Muscle of leg (tissue), 11 donors: ENCODE measurements around the gene ZNF701. TPM values are rescaled to one million over a fixed set of nuclear protein-coding genes. Genes with fewer than 3 reads are reported as not detected.
A peak's percentile ranks its signal among the peaks of the same experiment; 100 is the strongest.
"Not testable (repeated sequence)": the region's sequence is repeated elsewhere in the genome, so short reads cannot be mapped to it uniquely, and the experiment has no call there.

ENCODE experiments used
- DNase-seq: peaks from one replicate; pipeline ENCODE4 v3.0.0; 2013
- H3K27ac ChIP-seq: one replicate; pipeline ENCODE4 v1.5.1; 2013; ENCODE audit warnings: mild to moderate bottlenecking, low read length, control low read depth
- H3K27me3 ChIP-seq: one replicate; pipeline ENCODE4 v1.6.1; 2013; ENCODE audit warnings: low read length; ENCODE audit not compliant: control insufficient read depth, insufficient read depth
- H3K36me3 ChIP-seq: one replicate; pipeline ENCODE4 v1.6.1; 2013; ENCODE audit warnings: low read length; ENCODE audit not compliant: control insufficient read depth, insufficient read depth
- H3K4me1 ChIP-seq: one replicate; pipeline ENCODE4 v1.6.1; 2013; ENCODE audit warnings: low read length; ENCODE audit not compliant: control insufficient read depth, insufficient read depth
- H3K4me3 ChIP-seq: one replicate; pipeline ENCODE4 v1.5.1; 2013; ENCODE audit warnings: low read length, control low read depth
- H3K9me3 ChIP-seq: replicated peaks from 2 replicates; pipeline ENCODE4 v1.6.1; 2013; ENCODE audit warnings: low read depth, low read length; ENCODE audit not compliant: control insufficient read depth
- WGBS: methylation state at CpG from one replicate; pipeline ENCODE4 v1.1.5; 2013; ENCODE audit warnings: missing lambda C conversion rate; ENCODE audit not compliant: insufficient coverage; 5-methylcytosine and 5-hydroxymethylcytosine counted together
- polyA plus RNA-seq, 8 donors: library from polyadenylated mRNA; unstranded; fragments of 120-200 nt; gene quantifications; one replicate each; pipeline versions ENCODE4 v1.2.1 to v1.2.3, GENCODE V29; 2013; ENCODE audit warnings: inconsistent platforms in 1 of 8, low replicate concordance in 1 of 8; ENCODE audit not compliant: insufficient read length in 8 of 8, insufficient read depth in 1 of 8
- total RNA-seq: library from RNA; stranded (reverse); fragments of 120-200 nt; gene quantifications from one replicate; pipeline ENCODE4 v1.2.4, GENCODE V29; 2013

ZNF701 gene
- total and polyA plus RNA-seq, 9 donors, result 6.4 to 12.5 (median 8.4) TPM

DNA sequence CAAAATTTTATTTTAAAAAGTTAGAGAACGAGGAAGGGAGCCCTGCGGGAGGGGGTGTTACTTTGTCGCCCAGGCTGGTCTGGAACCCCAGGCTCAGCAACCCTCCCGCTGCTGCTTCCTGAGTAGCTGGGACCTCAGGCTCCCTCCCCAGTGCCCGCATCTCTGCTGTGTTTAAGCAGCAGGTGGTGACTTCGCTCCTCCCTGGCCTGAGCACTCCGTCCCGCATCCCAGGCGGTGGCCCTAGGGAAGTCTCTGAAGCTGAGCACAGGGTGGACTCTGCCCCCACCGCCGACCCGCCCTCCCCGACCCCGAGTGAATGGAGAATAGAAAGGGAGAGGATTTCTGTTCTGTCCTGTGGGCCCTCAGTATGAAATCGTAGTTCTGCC is 30.5 kb downstream of the ZNF701 start:
- peak overlapping the region; percentile 49 for H3K27ac ChIP-seq
- no peaks in the 10 kb centered on the region for H3K9me3 ChIP-seq
- peaks cover 12% of the 10 kb centered on the region for H3K36me3 ChIP-seq
- peak overlapping the region; percentile 55 for H3K4me3 ChIP-seq
- H3K27me3 ChIP-seq, result no peaks in the 10 kb centered on the region
- DNase-seq, result no peak
- 0% methylated on average over 5 of the region's 15 CpGs for WGBS
- H3K4me1 ChIP-seq, result peaks cover 11% of the 10 kb centered on the region

DNA sequence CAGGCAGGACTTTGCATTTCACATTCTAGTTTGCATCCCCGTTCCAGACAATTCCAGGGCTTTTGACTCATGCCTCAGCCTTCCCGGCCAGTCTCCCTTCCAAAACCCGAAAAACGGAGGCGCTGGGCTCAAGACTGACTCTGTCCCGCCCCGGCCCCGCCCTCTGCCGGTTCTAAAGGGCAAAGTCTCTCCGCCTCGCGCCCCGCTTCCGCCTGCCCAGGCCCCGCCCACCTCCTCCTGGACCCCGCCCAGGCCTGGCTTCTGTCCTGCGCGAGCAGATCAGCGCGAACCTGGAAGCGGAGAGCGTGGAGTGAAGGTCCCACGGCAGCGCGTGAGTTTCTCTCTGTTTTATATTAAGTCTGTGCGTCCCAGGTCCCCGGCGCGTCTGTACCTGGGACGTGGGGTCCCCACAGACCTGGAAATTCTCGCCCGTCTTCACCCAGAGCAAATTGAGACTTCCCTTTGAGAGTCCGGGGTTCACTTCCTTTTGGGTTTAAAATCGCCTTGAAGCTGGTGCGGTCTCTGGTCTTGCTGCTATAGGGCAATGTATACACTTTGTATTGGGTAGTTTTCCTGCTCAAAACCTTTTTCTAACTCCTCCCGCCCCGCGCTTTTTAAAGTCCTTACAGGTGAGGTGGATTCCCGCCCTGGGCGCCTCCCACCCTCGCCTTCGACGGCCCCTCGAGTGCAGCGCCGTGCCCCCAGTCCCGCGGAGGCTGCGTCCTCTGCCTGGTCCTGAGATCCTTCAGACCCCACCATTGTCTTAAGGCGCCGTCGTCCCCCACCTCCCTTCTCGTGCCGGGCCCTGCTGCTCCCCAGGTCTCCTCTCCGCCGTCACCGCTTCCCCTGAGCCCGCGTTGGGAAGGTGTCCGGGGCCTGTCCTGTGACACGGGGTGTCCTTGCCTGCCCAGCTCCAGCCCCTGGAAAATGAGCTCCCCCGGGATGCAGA is 31.2 kb downstream of the ZNF701 start:
- Histone ChIP-seq H3K4me1 (peaks cover 11% of the 10 kb centered on the region), H3K27me3 (no peaks in the 10 kb centered on the region), H3K27ac (peak overlapping the region; percentile 49), H3K9me3 (no peaks in the 10 kb centered on the region), H3K36me3 (peaks cover 12% of the 10 kb centered on the region), H3K4me3 (peak overlapping the region; percentile 55)
- DNase-seq, result peak; percentile 94
- under 1% methylated on average over 56 of the region's 62 CpGs for WGBS

GRCh38 chr19:52601974-52602366 is 31.9 kb downstream of the ZNF701 start:
- not testable (repeated sequence) for H3K36me3 ChIP-seq, H3K9me3 ChIP-seq, H3K27me3 ChIP-seq
- Histone ChIP-seq H3K4me3 (peak overlapping the region; percentile 55), H3K27ac (peak overlapping the region; percentile 25), H3K4me1 (peaks cover 11% of the 10 kb centered on the region)
- 58% methylated on average over 2 of the region's 3 CpGs for WGBS
- DNase-seq, result peak; percentile 30

GRCh38 chr19:52602941-52603340 is 32.9 kb downstream of the ZNF701 start:
- Histone ChIP-seq H3K27ac (no peak overlapping the region), H3K9me3 (no peaks in the 10 kb centered on the region)
- no CpG with 5 or more reads among the region's 2 CpGs for WGBS

DNA sequence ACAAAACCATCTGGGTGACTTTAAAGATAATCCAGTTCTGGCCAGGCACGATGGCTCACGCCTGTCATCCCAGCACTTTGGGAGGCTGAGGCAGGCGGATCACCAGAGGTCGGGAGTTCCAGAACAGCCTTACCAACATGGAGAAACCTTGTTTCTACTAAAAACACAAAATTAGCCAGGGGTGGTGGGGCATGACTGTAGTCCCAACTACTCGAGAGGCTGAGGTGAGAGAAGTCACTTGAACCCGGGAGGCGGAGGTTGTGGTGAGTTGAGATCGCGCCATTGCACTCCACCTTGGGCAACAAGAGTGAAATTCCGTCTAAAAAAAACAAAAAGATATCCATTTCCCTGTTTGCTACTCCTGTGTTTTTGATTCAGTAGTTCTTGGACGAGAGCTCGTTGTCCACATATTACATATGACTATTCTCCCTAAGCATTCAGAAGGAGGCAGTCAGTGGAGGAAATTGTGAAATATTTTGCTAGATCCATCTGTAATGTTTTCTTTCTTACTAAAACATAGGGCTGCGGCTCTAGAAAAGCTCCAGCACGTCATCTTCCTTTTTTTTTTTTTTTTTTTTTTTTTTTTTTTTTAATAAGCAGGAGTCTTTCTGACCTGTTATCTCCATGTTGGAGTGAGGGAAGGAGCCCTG is 33.6 kb downstream of the ZNF701 start:
- no peak overlapping the region for H3K27ac ChIP-seq
- 80% methylated on average over 3 of the region's 14 CpGs for WGBS
- no peaks in the 10 kb centered on the region for H3K9me3 ChIP-seq
- H3K4me1 ChIP-seq, result peaks cover 11% of the 10 kb centered on the region
- DNase-seq, result peak; percentile 5
- peaks cover 5% of the 10 kb centered on the region for H3K36me3 ChIP-seq
- no peaks in the 10 kb centered on the region for H3K27me3 ChIP-seq
- no peak overlapping the region for H3K4me3 ChIP-seq

More at GRCh38 chr19:52602941-52603340, 32.9 kb downstream of the ZNF701 start:
- H3K27me3 ChIP-seq, result no peaks in the 10 kb centered on the region
- peaks cover 11% of the 10 kb centered on the region for H3K4me1 ChIP-seq
- no peak overlapping the region for H3K4me3 ChIP-seq
- H3K36me3 ChIP-seq, result peaks cover 5% of the 10 kb centered on the region
- no peak for DNase-seq

DNA sequence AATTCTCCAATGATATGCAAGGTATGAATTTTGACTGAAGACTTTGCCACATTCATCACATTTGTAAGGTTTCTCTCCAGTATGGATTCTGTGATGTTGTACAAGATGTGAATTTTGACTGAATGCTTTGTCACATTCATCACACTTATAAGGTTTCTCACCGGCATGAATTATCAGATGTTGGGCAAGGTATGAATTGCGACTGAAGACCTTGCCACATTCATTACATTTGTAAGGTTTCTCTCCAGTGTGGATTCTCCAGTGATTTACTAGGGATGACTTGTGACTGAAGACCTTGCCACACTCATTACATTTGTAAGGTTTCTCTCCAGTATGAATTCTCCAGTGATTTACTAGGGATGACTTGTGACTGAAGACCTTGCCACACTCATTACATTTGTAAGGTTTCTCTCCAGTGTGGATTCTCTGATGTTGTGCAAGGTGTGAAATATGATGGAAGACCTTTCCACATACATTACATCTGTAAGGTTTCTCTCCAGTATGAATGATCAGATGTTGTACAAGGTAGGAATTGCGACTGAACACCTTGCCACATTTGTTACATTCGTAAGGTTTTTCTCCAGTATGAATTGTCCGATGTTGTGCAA is 43.3 kb downstream of the ZNF701 start:
- Histone ChIP-seq H3K4me3 (no peak overlapping the region), H3K36me3 (peaks cover 41% of the 10 kb centered on the region), H3K27ac (no peak overlapping the region), H3K4me1 (no peaks in the 10 kb centered on the region), H3K9me3 (peaks cover 6% of the 10 kb centered on the region), H3K27me3 (no peaks in the 10 kb centered on the region)
- 92% methylated on average over 2 of the region's 5 CpGs for WGBS
- DNase-seq, result no peak

GRCh38 chr19:52621376-52621775 is 51.3 kb downstream of the ZNF701 start:
- WGBS, result 98% methylated on average over 3 of the region's 3 CpGs

GRCh38 chr19:52622261-52622660 is 52.2 kb downstream of the ZNF701 start:
- no peak overlapping the region for H3K4me3 ChIP-seq
- no peak overlapping the region for H3K27ac ChIP-seq
- no peaks in the 10 kb centered on the region for H3K4me1 ChIP-seq
- DNase-seq, result no peak
- H3K27me3 ChIP-seq, result no peaks in the 10 kb centered on the region
- peaks cover 21% of the 10 kb centered on the region for H3K36me3 ChIP-seq
- WGBS, result 0% methylated on average over 1 of the region's 2 CpGs
- H3K9me3 ChIP-seq, result no peaks in the 10 kb centered on the region

More at GRCh38 chr19:52621376-52621775, 51.3 kb downstream of the ZNF701 start:
- H3K9me3 ChIP-seq, result no peaks in the 10 kb centered on the region
- H3K27me3 ChIP-seq, result no peaks in the 10 kb centered on the region
- DNase-seq, result no peak
- no peak overlapping the region for H3K4me3 ChIP-seq
- no peaks in the 10 kb centered on the region for H3K4me1 ChIP-seq
- H3K36me3 ChIP-seq, result peaks cover 28% of the 10 kb centered on the region
- no peak overlapping the region for H3K27ac ChIP-seq

DNA sequence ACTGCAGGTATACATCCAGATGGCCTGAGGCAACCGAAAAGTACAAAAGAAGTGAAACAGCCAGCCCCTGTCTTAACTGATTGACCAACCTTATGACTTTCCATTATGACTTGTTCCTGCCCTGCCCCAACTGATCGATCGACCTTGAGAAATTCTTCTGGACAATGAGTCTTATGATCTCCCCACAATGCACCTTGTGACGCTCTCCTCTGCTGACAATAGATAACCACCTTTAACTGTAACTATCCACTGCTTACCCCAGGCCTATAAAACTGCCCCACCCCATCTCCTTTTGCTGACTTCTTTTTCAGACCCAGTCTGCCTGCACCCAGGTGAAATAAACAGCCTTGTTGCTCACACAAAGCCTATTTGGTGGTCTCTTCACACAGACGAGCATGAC is 56.8 kb downstream of the ZNF701 start:
- DNase-seq, result no peak
- Histone ChIP-seq H3K27me3 (no peaks in the 10 kb centered on the region), H3K9me3 (no peaks in the 10 kb centered on the region), H3K27ac (no peak overlapping the region), H3K4me3 (no peak overlapping the region), H3K4me1 (no peaks in the 10 kb centered on the region), H3K36me3 (peaks cover 7% of the 10 kb centered on the region)
- WGBS, result 96% methylated on average over 5 of the region's 5 CpGs

- not testable (repeated sequence) for H3K4me3 ChIP-seq, H3K27me3 ChIP-seq, H3K4me1 ChIP-seq, H3K9me3 ChIP-seq, H3K36me3 ChIP-seq, DNase-seq, H3K27ac ChIP-seq
- WGBS, result 75% methylated on average over 3 of the region's 3 CpGs
These were observed 57.4 kb downstream of the ZNF701 start for GRCh38 chr19:52627441-52627840.
